GM19043 (cell line): Measurements from ENCODE around the gene CPVL.

Source experiments
- ATAC-seq: cut with Tn5 transposase; IDR thresholded peaks from one replicate; pipeline ENCODE4 v1.9.1; 2021; ENCODE audit warnings: low read depth; ENCODE audit not compliant: unreplicated experiment

The CPVL gene

GRCh38 chr7:29053105-29053872 lies 93.0 kb downstream of the CPVL start:
- no peak for ATAC-seq

DNA sequence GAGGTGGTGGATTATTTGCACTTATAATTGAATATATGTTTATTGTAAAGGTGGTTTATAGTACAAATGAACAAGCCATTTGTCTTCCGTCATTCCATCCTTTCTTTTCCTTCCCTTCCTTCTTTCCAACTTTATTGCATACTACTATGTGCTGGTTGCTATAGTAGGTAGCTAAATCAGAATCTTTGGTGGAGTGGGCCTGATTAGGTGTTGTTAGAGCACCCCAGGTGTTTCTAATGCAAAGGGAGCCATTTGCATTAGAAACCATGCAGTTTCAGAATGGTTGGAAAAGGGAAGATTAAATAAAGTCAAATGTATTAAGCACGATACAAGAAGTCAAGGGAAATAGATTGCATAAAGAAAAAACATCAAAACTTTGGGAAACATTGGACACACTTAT lies 99.4 kb downstream of the CPVL start:
- ATAC-seq: no peak

DNA sequence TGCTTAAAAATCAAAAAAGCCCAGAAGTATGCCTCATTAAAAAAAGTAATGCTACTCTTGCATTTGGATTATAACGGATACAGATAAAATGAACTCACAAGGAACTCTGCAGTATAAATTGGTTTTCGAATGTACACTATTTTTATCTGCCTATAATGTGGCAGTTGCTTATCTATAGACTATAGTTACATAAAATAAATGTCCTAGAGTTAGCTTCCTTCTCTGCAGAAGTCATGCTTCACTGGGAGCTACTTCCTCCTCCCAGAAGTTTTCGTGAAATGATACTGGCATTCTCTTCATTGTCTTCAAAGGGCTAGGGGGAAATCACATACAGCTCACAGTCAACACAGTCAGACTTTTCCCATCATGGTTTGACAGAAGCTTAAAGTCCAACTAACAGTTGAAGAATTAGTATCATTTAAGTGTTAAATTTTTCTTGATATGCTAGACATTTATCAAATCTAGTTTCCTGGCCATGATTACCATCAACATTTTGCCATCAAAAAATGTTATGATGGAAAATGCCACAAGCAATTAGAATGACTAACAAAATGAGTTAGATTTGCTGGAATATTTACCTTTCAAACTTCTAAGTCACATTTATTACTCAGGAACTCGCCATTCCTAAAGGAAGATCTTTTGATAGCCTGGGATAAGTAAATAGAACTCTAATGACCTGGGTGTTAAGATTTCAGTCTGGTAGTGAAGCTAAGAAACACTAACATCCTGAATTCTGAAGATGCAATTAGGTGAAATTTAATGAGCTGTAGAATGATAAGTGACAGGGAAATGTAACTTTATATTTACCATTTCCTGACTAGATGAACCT lies 100.9 kb downstream of the CPVL start:
- ATAC-seq: no peak

DNA sequence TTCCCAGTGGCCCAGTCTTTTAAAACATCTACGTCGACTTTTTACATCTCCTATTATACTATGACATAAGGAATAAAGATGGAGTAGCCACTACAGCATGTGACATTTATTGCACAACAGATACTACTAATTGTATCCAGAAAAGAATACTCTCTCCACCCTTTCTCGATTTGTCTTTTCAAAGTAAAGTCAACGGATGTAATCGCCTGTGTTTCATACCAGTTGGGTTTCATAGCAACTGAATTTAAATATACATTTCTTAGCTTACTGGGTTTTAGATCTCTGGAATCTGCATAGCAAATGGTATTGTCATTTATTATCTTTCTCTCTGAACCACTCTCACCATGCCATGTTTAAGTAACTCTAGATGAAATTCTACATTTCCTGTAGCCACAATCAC lies 101.8 kb downstream of the CPVL start:
- ATAC-seq: no peak

- ATAC-seq: no peak
Observed at GRCh38 chr7:29043576-29043975, 102.8 kb downstream of the CPVL start.

DNA sequence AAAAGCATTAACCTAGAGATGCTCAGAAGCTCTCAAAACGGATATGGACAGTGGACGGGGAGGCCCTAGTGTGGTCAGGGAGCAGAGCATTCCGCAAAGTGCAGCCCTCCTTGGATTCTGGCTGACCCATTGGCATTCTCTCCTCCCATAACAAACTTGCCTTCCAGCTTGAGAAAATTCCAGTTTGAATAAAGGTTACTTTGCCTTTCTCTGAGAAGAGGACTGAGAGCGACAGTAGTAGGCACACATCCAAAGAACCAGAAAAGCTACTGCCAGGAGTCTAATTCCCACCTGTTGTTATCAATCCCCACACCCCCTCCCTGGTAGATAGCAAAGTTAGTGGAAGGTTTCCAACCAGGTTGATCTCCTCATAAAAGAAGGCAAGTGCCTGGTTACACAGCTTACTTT lies 103.5 kb downstream of the CPVL start:
- no peak for ATAC-seq

DNA sequence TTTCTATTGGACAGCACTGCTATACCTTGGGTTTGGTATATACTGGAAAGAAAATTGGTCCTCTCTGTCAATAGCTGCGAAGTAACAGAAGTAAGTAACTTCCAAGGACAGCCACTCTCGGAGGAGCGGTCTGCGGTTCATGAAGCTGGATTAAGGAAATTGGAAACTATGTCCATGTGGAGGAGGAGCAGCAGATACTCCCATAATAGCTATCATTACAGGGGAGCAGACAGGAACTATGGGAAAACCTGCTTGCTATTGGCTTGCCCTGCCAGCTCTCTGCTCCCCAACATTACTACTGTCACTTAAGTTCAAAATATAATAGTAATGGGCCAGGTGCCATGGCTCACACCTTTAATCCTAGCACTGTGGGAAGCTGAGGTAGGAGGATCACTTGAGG lies 104.3 kb downstream of the CPVL start:
- no peak for ATAC-seq

- ATAC-seq: no peak
Observed at GRCh38 chr7:29040579-29040925, 105.8 kb downstream of the CPVL start.

DNA sequence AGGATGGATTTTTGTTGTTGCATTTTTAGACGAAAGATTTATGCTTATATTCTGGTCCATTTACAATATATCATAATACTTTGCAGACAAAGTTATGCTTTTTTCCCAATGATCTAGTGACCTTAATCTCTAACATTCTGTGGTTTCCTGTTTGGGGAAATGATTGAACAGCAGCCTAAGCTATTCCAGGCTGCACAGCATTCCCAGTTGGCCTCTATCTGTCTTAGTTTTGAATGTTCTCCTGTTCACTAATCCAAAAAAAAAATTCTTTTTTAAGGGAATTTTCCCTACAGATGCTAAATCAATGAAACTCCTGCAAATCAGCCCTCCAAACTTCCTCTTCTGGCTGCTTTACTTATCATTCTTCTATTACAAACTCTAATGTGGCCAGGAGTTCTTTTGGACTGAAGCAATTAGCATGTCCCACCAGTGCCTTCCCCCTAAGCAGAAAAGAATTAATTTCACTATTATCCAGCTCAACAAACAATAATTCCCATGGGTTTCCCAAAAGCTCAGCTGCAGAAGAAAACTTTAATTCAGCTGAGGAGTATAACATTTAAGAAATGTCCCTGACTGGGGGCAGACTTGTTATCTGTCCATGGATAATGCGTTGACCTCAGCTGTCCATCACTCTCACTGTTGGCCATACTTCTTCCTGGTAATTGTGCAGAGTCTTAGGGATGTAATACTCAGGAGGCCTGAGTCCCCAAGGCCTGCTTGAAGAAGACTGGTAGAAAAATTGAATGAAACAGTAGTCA lies 106.3 kb downstream of the CPVL start:
- ATAC-seq: no peak

DNA sequence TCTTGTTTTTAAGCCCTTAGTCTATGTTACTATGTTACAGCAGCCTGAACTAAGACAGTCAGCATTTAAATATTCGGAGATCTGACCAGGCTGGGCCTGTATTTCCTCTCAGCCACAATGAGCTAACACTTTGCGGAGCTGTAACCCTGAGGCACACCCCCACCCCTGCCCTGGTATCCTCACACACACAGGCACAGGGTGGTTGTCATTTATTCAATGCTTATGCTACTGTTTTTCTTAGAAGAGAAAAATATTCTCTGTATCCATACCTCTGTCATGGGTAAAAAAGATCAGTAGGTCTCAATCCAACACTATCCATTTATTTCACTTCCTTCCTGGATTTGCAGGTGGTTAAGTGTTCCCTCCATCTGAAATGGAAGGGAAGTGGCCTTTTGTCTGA lies 107.9 kb downstream of the CPVL start:
- ATAC-seq: no peak

- ATAC-seq: no peak
Observed at GRCh38 chr7:29035044-29035740, 111.1 kb downstream of the CPVL start.

DNA sequence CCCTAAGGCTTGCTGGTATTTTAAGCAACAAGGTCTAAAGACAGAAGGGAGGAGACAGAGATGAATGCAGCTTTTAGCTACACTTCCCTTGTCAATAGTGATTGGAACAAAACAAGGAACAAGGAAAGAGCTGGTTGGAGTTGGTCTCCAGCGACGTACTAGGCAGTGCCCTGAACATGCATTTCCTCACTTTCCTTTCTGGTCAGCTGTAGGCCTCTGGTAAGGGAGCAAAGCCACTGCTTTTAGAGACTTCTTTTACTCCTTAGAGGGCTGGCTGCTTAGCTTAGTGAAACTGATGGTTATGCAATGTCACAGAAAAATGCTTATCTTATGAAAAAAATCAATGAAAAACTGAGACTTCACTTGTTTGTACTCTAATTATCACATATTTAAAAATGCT lies 112.8 kb downstream of the CPVL start:
- no peak for ATAC-seq

DNA sequence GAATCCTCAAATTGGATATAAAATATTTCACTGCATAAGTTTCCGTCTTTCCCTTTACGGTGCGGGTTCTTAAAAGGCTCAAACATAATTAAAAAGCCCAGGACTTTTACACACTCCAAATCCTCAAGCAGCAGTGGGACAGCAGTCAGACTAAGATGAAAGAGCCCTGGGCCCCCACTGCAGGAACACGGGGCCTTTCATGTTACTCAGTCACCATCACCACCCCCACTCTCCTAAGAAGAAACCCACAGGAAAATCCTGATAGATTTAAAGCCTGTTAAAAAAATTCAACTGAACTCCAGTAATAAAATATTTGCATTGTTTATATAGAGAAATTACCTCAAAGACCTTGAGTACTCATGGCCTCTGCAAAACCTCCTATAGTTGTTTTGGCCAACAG lies 114.2 kb downstream of the CPVL start:
- ATAC-seq: no peak

GRCh38 chr7:29030781-29031275 lies 115.5 kb downstream of the CPVL start:
- no peak for ATAC-seq

DNA sequence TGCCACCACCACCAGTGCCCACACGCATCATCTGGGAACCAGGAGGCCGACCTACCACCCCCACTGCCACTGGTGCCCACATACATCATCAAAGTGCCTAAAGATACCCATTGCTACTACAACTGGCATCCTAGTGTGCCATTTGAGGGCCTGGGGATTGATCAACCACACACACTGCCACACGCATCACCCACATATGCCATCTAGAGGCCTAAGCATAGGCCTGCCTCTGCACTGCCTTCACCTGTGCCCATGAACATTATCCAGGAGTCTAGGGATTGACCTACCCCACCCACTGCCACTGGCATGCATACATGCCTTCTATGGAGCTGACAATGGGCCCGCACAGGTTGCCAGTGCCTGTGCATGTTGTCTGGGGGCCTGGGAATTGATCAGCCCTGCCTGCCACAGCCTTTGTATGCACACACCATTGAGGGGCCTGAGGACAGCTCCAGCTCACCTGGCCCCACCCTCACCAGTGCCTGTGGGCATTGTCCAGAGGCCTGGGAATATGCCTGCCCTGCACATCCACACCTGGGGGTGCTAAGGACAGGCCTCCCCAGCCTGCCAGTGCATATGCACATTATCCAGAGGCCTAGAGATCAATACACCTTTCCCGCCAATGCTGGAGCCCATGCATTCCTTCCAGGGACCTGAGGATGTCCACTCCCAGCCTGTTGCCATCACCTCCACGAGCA lies 123.9 kb downstream of the CPVL start:
- no peak for ATAC-seq

DNA sequence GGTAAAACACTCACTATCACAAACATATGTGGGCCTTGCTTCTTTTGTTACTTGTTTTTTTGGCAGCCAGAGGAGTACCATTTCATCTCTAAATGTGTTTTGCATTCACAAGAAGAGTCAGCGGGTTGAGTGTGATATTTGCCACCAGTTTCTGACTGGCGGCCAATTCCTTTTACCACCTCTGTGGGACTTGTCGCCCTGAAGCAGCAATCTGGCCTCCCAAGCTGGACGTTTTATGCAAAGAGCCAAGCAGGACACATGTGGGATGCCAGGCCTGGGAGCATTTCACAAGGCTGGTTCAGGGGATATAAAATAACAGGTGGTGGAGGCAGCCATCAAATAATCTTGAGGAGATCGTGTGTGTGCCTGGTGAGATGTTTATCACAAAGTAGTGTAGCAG lies 126.4 kb downstream of the CPVL start:
- ATAC-seq: no peak

DNA sequence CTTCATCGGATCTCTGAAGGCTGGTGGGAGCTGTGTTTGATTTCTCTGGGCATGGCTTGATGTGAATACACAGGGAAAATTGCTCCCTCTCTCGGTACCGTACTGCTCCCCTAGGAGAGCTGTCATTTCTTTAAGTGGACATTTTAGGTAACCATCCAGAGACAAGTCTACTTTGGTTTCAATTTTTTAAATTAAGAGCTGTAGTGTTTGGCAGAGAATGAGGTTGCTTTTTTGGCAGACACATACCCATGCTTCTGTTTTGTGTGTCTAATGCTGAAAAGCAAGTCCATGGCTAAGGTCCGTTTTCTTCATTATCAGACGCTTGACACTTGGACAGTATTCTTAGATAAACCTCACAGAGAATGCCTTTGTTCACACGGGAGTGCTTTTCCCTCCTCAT lies 127.0 kb downstream of the CPVL start:
- no peak for ATAC-seq

- no peak for ATAC-seq
Observed at GRCh38 chr7:29017713-29018112, 128.6 kb downstream of the CPVL start.

GRCh38 chr7:29014725-29015124 lies 131.6 kb downstream of the CPVL start:
- no peak for ATAC-seq

DNA sequence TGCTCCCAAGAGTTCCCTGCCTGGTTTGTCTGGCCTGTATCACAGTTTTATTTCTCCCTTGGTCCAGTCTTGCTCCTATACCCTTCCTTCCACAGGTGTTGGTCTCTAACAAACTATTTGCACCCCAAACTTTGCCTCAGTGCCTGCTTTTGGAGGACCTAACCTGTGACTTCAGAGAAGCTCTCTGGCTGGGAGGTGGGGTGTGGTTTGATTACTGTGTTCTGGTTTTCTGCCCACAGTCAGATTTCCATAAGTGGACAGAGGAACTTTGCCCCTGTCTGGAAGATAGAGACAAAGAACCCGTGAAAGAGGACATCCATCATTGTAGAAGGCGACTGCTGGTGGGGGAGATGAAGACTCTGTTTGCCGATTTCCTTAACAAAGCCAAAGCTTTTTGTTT lies 132.4 kb downstream of the CPVL start:
- ATAC-seq: no peak
